ENCODE data around the gene CDH16.

CDH16 gene

DNA sequence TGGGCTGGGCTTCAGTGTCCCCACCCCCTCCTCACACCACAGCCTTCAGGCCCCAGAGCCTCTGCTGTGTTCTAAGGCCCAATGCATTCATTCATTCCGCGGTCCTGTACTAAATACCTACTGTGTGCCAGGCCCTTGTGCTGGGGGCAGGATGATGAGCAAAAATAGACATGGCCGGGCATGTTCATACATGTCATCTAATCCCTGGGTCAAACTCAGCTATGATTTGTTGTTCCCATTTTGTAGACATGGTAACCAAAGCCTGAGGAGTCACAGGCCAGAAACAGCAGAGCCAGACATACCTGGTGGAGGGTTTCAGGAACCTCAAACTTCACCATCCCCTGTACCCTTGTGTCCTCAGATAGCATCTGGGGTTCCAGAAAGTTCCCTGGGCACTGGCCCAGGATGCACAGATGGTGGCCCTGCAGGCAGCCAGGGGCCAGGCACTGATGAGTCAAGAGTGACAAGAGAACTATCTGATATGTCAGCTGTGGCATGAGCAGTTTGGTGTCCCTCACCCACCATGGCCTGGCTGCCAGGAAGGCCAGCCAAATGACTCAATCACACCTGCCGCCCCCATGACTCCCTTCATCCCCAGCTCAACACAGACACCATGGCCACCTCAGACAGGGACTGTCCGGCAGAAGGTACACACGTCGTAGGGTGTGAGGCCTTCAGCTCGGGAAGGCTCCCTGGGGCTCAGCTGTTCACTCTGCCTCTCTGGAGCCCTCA, 9.4 kb upstream of the CDH16 start:
- no peak for TF ChIP-seq CTCF (IDR thresholded peaks at IDR 0.05; ENCODE audit: extremely low read depth, insufficient read depth, missing control alignments)
- DNase-seq (ENCODE audit: low spot score), result no peak
- in situ Hi-C loops (cut with MboI; ENCODE audit: low pct_unique_long_range_greater_than_20kb, low sequenced_read_pairs, unreplicated experiment), result no loop called here

DNA sequence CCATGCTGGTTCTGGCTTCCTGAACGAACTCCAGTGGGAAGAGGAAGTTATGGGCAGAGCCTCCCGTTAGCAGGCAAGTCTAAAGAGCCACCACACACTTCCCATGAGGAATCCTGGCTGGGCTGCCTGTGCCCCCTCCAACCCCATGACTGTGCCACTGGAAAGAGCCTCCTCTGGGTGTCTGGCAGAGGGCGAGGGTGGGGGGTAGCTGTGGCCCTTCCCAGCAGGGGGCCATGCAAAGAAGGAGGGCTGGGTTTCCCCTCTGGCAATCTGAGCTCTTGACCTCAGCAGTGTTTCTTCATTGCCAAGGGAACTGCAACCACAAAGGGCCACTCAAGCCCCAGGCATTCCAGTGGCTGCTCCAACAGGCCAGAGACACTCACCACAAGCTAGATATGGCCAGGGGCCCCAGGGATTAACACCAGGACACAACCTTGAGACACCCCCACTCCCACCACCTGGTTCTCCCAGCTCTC, 8.3 kb upstream of the CDH16 start:
- TF ChIP-seq CTCF (IDR thresholded peaks at IDR 0.05; ENCODE audit: extremely low read depth, insufficient read depth, missing control alignments), result no peak
- in situ Hi-C loops (cut with MboI; ENCODE audit: low pct_unique_long_range_greater_than_20kb, low sequenced_read_pairs, unreplicated experiment), result no loop called here
- peak; percentile 74 for DNase-seq (ENCODE audit: low spot score)

- no peak for TF ChIP-seq CTCF (IDR thresholded peaks at IDR 0.05; ENCODE audit: extremely low read depth, insufficient read depth, missing control alignments)
- in situ Hi-C loops (cut with MboI; ENCODE audit: low pct_unique_long_range_greater_than_20kb, low sequenced_read_pairs, unreplicated experiment), result no loop called here
- DNase-seq (ENCODE audit: low spot score), result no peak
Observed at GRCh38 chr16:66926171-66926947, 7.7 kb upstream of the CDH16 start.

GRCh38 chr16:66925322-66925840, 6.7 kb upstream of the CDH16 start, which contains the start of gene RRAD:
RRAD (minus strand) TSS chr16:66925535; CDS start chr16:66925179, 356 bp downstream.
- TF ChIP-seq CTCF (IDR thresholded peaks at IDR 0.05; ENCODE audit: extremely low read depth, insufficient read depth, missing control alignments), result no peak
- peak; percentile 63 for DNase-seq (ENCODE audit: low spot score)
- in situ Hi-C loops (cut with MboI; ENCODE audit: low pct_unique_long_range_greater_than_20kb, low sequenced_read_pairs, unreplicated experiment), result no loop called here

GRCh38 chr16:66924527-66925321, 6.0 kb upstream of the CDH16 start:
- in situ Hi-C loops (cut with MboI; ENCODE audit: low pct_unique_long_range_greater_than_20kb, low sequenced_read_pairs, unreplicated experiment), result no loop called here
- DNase-seq (ENCODE audit: low spot score), result peak; percentile 79
- TF ChIP-seq CTCF (IDR thresholded peaks at IDR 0.05; ENCODE audit: extremely low read depth, insufficient read depth, missing control alignments), result peak; percentile 54

DNA sequence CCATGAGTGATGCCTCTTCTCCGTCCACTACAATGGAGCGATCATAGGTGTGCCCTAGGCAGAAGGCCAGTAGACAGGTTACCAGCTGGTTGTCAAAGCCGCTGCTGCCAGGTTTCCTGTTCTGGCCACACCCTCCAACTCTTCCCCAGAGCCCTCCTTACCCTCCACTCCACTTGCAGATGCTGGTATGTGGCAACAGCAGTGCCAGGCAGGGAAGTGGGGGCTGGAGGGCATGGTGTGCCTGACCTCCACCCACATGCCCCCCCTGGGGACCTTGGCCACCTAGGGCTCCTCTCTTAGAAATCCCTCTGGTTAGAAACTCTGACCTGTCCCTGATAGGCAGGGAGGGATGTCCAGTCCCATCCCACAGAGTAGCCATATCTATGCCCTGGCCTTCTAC, 5.2 kb upstream of the CDH16 start:
- in situ Hi-C loops (cut with MboI; ENCODE audit: low pct_unique_long_range_greater_than_20kb, low sequenced_read_pairs, unreplicated experiment), result no loop called here
- TF ChIP-seq CTCF (IDR thresholded peaks at IDR 0.05; ENCODE audit: extremely low read depth, insufficient read depth, missing control alignments), result no peak
- no peak for DNase-seq (ENCODE audit: low spot score)

All from GM13977 (cell line).